ENCODE data around the gene HLA-DPB1.

HLA-DPB1 gene

DNA sequence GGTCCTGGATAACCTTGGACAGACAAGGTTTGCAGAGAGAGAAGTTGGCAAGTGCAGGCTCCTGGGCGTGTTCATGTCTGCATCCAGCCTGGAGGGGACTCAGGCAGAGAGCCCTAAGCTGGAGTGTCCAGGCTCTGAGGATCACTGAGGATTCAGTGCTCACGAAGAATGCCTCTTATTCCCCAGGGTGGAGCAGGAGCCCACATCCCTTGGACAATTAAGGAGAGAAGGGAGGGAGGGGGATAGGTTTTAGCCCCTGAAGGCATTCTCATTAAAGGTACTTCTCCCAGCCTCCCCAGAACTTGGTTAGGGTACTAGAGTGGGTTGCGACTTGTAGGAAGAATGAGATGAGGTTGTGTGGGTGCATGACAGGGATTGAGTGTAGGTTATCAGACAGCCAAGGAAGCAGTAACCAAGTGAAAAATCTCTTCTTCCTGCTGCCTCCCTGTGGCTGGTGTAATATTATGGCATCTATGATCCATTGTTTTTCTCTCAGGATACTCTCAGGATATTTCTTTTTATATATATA is 680 bp downstream of the HLA-DPB1 start:
- in situ Hi-C loops (cut with HindIII; ENCODE audit: low pct_unique_long_range_greater_than_20kb, low sequenced_read_pairs) = no loop called here
- TF ChIP-seq JUND (IDR thresholded peaks at IDR 0.05; ENCODE audit: low read depth) = no peak
- DNase-seq (ENCODE audit: low read depth in 1 of 2, low spot score in 1 of 2) = no peak

GRCh38 chr6:33077908-33078307 is 2.1 kb downstream of the HLA-DPB1 start:
- in situ Hi-C loops (cut with HindIII; ENCODE audit: low pct_unique_long_range_greater_than_20kb, low sequenced_read_pairs) = no loop called here
- DNase-seq (ENCODE audit: low read depth in 1 of 2, low spot score in 1 of 2) = no peak
- TF ChIP-seq JUND (IDR thresholded peaks at IDR 0.05; ENCODE audit: low read depth) = no peak

- no peak for DNase-seq (ENCODE audit: low read depth in 1 of 2, low spot score in 1 of 2)
- TF ChIP-seq JUND (IDR thresholded peaks at IDR 0.05; ENCODE audit: low read depth) = no peak
- in situ Hi-C loops (cut with HindIII; ENCODE audit: low pct_unique_long_range_greater_than_20kb, low sequenced_read_pairs) = no loop called here
Measured at GRCh38 chr6:33078442-33078841, 2.7 kb downstream of the HLA-DPB1 start.

DNA sequence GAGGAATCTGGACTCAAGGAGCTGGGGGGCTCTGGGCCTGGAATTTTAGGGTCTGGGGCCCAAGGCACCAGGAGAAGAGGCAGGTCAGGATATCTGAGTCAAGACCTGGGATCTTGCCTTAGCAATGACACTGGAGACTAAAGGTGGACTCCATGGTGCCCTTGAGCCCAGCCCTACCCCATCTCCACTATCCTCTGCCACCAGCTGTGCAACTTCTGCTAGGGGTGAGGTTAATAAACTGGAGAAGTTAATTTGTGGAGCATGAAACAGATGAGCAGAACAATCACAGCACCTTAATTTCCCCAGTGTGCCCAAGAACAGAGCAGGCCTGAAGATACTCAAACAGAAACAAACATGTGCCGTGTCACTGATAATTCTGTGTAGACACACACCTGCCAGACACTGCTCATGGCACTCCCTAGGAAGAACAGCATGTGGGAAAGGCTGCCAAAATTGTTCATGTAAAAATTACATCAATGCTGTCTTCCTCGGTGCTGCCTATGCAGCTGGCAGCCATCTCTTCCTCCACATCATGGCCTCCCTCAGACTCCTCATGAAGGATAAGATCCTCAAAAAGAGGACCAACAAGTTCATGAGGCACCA is 3.2 kb downstream of the HLA-DPB1 start:
- in situ Hi-C loops (cut with HindIII; ENCODE audit: low pct_unique_long_range_greater_than_20kb, low sequenced_read_pairs) = no loop called here
- DNase-seq (ENCODE audit: low read depth in 1 of 2, low spot score in 1 of 2) = no peak
- TF ChIP-seq JUND (IDR thresholded peaks at IDR 0.05; ENCODE audit: low read depth) = no peak

- TF ChIP-seq JUND (IDR thresholded peaks at IDR 0.05; ENCODE audit: low read depth) = no peak
- in situ Hi-C loops (cut with HindIII; ENCODE audit: low pct_unique_long_range_greater_than_20kb, low sequenced_read_pairs) = no loop called here
- DNase-seq (ENCODE audit: low read depth in 1 of 2, low spot score in 1 of 2) = no peak
Measured at GRCh38 chr6:33079580-33079979, 3.8 kb downstream of the HLA-DPB1 start.

DNA sequence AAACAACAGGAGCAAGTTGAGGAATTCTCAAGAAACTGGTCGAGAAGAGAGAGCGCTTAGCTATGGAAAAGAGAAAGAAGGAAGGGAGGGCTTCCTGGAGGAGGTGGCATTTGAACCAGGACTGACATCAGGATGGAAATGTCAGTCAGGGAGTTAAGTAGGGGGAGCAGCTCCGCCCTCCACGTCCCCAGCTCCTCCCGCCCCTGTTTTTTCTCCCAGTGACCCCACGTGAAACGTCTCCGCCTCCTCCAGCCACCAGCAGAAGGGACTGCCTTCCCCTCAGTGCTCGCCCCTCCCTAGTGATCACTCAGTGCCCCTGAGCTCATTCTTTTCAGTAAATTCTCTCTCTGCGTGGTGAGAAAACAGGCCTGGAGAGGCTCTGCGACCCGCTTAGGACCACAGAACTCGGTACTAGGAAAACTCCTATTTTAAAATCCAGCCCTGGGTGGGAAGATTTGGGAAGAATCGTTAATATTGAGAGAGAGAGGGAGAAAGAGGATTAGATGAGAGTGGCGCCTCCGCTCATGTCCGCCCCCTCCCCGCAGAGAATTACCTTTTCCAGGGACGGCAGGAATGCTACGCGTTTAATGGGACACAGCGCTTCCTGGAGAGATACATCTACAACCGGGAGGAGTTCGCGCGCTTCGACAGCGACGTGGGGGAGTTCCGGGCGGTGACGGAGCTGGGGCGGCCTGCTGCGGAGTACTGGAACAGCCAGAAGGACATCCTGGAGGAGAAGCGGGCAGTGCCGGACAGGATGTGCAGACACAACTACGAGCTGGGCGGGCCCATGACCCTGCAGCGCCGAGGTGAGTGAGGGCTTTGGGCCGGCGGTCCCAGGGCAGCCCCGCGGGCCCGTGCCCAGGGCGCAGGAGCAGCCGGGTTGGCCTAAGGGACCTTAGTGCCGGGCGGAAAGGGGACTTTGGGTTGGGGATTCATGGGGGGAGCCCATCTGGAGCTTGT is 4.6 kb downstream of the HLA-DPB1 start:
- in situ Hi-C loops (cut with HindIII; ENCODE audit: low pct_unique_long_range_greater_than_20kb, low sequenced_read_pairs) = no loop called here
- DNase-seq (ENCODE audit: low read depth in 1 of 2, low spot score in 1 of 2) = no peak
- TF ChIP-seq JUND (IDR thresholded peaks at IDR 0.05; ENCODE audit: low read depth) = no peak

- in situ Hi-C loops (cut with HindIII; ENCODE audit: low pct_unique_long_range_greater_than_20kb, low sequenced_read_pairs) = no loop called here
- TF ChIP-seq JUND (IDR thresholded peaks at IDR 0.05; ENCODE audit: low read depth) = no peak
- DNase-seq (ENCODE audit: low read depth in 1 of 2, low spot score in 1 of 2) = no peak
Measured at GRCh38 chr6:33081098-33081824, 5.5 kb downstream of the HLA-DPB1 start.

DNA sequence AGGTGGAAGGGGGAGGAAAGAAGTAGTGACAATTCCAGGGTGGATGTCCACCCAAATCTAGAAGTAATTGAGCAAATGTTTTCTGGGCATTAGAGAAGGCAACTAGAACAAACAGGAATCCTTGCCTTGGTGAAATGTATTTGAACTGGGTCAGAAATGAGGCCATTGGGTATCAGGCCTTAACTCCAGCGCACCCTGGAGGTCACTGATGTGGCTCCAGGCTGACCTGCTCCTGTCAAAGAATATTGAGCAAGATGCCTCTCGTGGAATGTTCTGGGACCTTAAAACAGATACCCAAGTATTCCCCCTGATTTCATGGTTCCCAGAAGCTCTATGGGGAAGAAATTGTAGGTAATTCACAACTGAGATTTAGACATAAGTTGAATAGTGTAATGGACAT is 6.9 kb downstream of the HLA-DPB1 start:
- in situ Hi-C loops (cut with HindIII; ENCODE audit: low pct_unique_long_range_greater_than_20kb, low sequenced_read_pairs) = no loop called here
- TF ChIP-seq JUND (IDR thresholded peaks at IDR 0.05; ENCODE audit: low read depth) = no peak
- DNase-seq (ENCODE audit: low read depth in 1 of 2, low spot score in 1 of 2) = no peak

DNA sequence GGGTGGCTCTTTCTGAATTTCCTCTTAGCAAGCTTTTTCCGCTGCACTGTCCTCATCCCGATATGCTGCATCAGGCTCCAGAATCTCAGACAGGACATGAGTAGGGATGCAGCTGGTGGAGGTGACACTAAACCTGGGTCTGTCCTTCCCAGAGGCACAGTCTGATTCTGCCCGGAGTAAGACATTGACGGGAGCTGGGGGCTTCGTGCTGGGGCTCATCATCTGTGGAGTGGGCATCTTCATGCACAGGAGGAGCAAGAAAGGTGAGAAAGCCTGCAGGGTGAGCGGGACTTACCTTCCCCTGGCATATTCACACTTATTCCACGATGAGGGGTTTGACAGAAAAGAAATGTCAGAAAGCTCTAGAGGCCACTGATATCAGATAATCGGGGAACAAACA is 9.8 kb downstream of the HLA-DPB1 start:
- in situ Hi-C loops (cut with HindIII; ENCODE audit: low pct_unique_long_range_greater_than_20kb, low sequenced_read_pairs) = no loop called here
- DNase-seq (ENCODE audit: low read depth in 1 of 2, low spot score in 1 of 2) = no peak
- TF ChIP-seq JUND (IDR thresholded peaks at IDR 0.05; ENCODE audit: low read depth) = no peak

- no peak for TF ChIP-seq JUND (IDR thresholded peaks at IDR 0.05; ENCODE audit: low read depth)
- no peak for DNase-seq (ENCODE audit: low read depth in 1 of 2, low spot score in 1 of 2)
- in situ Hi-C loops (cut with HindIII; ENCODE audit: low pct_unique_long_range_greater_than_20kb, low sequenced_read_pairs) = no loop called here
Measured at GRCh38 chr6:33088258-33088930, 12.6 kb downstream of the HLA-DPB1 start.

DNA sequence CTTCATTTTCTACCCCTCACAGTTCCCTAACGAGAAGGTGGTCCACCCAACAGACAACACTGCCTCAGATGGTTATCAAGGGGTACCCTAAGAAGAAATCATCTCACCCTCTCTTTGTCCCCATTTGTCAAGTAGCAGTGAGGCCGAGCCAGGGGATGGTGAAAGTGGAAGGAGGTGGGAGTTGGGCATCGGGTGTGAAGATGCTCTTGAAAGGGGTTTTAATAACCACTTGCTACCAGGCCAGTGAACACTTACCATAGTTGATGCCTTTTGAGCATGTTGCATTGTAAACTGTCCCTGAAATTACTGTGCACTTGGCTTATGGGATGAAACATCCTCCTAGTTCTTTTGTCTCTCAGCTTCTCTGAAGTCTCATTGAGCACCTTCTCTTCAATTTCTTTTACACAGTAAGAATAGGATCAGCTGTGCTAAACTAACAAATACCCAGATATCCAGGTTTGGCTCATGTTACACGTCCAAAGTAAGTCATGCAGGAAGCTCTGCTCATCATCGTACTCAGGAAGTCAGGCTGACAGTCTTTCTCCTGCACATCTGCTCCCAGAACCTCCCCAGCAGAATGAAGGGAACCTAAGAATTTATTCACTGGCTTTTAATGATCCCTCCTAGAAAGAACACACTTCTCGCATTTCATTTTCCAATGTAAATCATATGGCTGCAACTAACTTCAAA is 13.3 kb downstream of the HLA-DPB1 start:
- DNase-seq (ENCODE audit: low read depth in 1 of 2, low spot score in 1 of 2) = no peak
- TF ChIP-seq JUND (IDR thresholded peaks at IDR 0.05; ENCODE audit: low read depth) = no peak
- in situ Hi-C loops (cut with HindIII; ENCODE audit: low pct_unique_long_range_greater_than_20kb, low sequenced_read_pairs) = no loop called here

GRCh38 chr6:33091957-33092356 is 16.2 kb downstream of the HLA-DPB1 start:
- no peak for TF ChIP-seq JUND (IDR thresholded peaks at IDR 0.05; ENCODE audit: low read depth)
- peak in 1 of 2 experiments; percentile 13 for DNase-seq (ENCODE audit: low read depth in 1 of 2, low spot score in 1 of 2)
- in situ Hi-C loops (cut with HindIII; ENCODE audit: low pct_unique_long_range_greater_than_20kb, low sequenced_read_pairs) = no loop called here
